ENCODE data around the gene FOXJ1. TPM values are rescaled to one million over a fixed set of nuclear protein-coding genes. Genes with fewer than 3 reads are reported as not detected.

The FOXJ1 gene
- total RNA-seq, 2 donors from 2014 or later = not detected

- no peak for ATAC-seq
- intact Hi-C loops (cut with DNase I) = no loop called here
- DNase-seq = no peak
Observed at GRCh38 chr17:76104896-76105231, 36.2 kb downstream of the FOXJ1 start.

- DNase-seq = no peak
- intact Hi-C loops (cut with DNase I) = no loop called here
- peak; percentile 6 to 20 for ATAC-seq
Observed at GRCh38 chr17:76104140-76104895, 36.7 kb downstream of the FOXJ1 start.

- intact Hi-C loops (cut with DNase I) = no loop called here
- peak; percentile 92 for DNase-seq
- peak; percentile 99 for ATAC-seq
Observed at GRCh38 chr17:76103274-76104139, 37.5 kb downstream of the FOXJ1 start, which contains the start of gene EXOC7. EXOC7 (minus strand) TSS chr17:76103787; CDS start chr17:76103692, 95 bp downstream.

- DNase-seq (no peak), ATAC-seq (no peak)
- intact Hi-C loops (cut with DNase I) = no loop called here
Observed at GRCh38 chr17:76102944-76103273, 38.1 kb downstream of the FOXJ1 start.

GRCh38 chr17:76097716-76098295 is 43.2 kb downstream of the FOXJ1 start:
- ATAC-seq (no peak), DNase-seq (no peak)
- intact Hi-C loops (cut with DNase I) = no loop called here

- DNase-seq (no peak), ATAC-seq (no peak)
- intact Hi-C loops (cut with DNase I) = no loop called here
Observed at GRCh38 chr17:76095943-76096342, 45.1 kb downstream of the FOXJ1 start.

- no peak for ATAC-seq
- DNase-seq = no peak
- intact Hi-C loops (cut with DNase I) = no loop called here
Observed at GRCh38 chr17:76094046-76094445, 47.0 kb downstream of the FOXJ1 start.

GRCh38 chr17:76092526-76093413 is 48.3 kb downstream of the FOXJ1 start:
- intact Hi-C loops (cut with DNase I) = no loop called here
- no peak for ATAC-seq
- no peak for DNase-seq

- DNase-seq (no peak), ATAC-seq (no peak)
- intact Hi-C loops (cut with DNase I) = no loop called here
Observed at GRCh38 chr17:76091526-76092286, 49.3 kb downstream of the FOXJ1 start.

GRCh38 chr17:76090517-76091129 is 50.4 kb downstream of the FOXJ1 start:
- DNase-seq (no peak), ATAC-seq (no peak)
- intact Hi-C loops (cut with DNase I) = no loop called here

GRCh38 chr17:76089680-76090516 is 51.1 kb downstream of the FOXJ1 start:
- ATAC-seq = peak in 1 of 2 donors; percentile 49
- intact Hi-C loops (cut with DNase I) = no loop called here
- DNase-seq = no peak

- intact Hi-C loops (cut with DNase I) = no loop called here
- DNase-seq (no peak), ATAC-seq (no peak)
Observed at GRCh38 chr17:76088868-76089576, 52.0 kb downstream of the FOXJ1 start.

- no peak for ATAC-seq
- intact Hi-C loops (cut with DNase I) = no loop called here
- DNase-seq = no peak
Observed at GRCh38 chr17:76088041-76088867, 52.8 kb downstream of the FOXJ1 start.

- ATAC-seq (no peak), DNase-seq (no peak)
- intact Hi-C loops (cut with DNase I) = no loop called here
Observed at GRCh38 chr17:76087531-76087930, 53.5 kb downstream of the FOXJ1 start.

GRCh38 chr17:76086384-76086783 is 54.7 kb downstream of the FOXJ1 start:
- intact Hi-C loops (cut with DNase I) = no loop called here
- ATAC-seq (no peak), DNase-seq (no peak)

Data from left cardiac atrium (tissue), 4 donors.